SU-DHL-6 (cell line): ENCODE results near the gene GATC.

Experiments
- CTCF ChIP-seq: fragments of 200-600 bp; sonication (generic); IDR thresholded peaks from one replicate; pipeline ENCODE4 v1.5.1; 2017; ENCODE audit warnings: antibody characterized with exemption, mild to moderate bottlenecking, low read length, moderate library complexity; ENCODE audit not compliant: insufficient read depth, poor library complexity, severe bottlenecking
- EZH2phosphoT487 ChIP-seq: fragments of 200-600 bp; sonication (generic), shearing (Covaris generic); conservative IDR thresholded peaks from 2 replicates; pipeline ENCODE4 v1.6.1; 2018; ENCODE audit warnings: mild to moderate bottlenecking, antibody characterized with exemption, low read length, moderate library complexity, mixed read lengths

DNA sequence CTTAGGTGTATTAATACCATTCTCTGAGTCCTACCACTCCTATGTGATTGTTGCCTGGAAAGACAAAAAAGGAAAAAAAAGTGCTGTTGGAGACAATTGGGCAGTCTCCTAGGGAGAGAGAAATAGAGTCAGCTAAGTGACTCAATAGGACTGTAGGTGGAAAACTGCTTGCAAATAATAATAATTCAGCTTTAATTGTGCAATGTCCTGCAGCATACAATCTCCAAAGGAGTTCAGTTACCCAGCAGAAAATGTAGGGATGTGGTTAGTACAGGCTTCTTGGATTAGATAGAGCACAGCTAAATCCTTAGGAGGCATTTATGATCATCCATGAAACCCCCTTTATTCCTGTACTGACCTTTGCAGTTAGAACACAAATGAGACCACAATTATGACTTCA lies 26.3 kb downstream of the GATC start:
- no peak for TF ChIP-seq CTCF
- no peak for TF ChIP-seq EZH2phosphoT487
